Right lung (tissue), 5 donors: ENCODE measurements around the gene STK32C. TPM values are rescaled to one million over a fixed set of nuclear protein-coding genes. Genes with fewer than 3 reads are reported as not detected.

ENCODE experiments used
- DNase-seq, 2 donors: peaks; one replicate each; pipeline ENCODE4 v3.0.0-alpha.2; 2013
- polyA plus RNA-seq, 5 donors: library from polyadenylated mRNA; unstranded; fragments of 120-200 nt; gene quantifications; one replicate each; pipeline versions ENCODE4 v1.2.1 to v1.2.3, GENCODE V29; 2013; ENCODE audit warnings: inconsistent platforms in 1 of 5, low replicate concordance in 1 of 5; ENCODE audit not compliant: insufficient read length in 5 of 5, insufficient read depth in 1 of 5

The STK32C gene
- polyA plus RNA-seq, 5 donors = 8.6 to 14.1 (median 10.5) TPM

- DNase-seq = peak; percentile 26 to 33
These were observed 121.9 kb downstream of the STK32C start for GRCh38 chr10:132185601-132186487.

- no peak for DNase-seq
These were observed 122.7 kb downstream of the STK32C start for GRCh38 chr10:132184816-132185593.

DNA sequence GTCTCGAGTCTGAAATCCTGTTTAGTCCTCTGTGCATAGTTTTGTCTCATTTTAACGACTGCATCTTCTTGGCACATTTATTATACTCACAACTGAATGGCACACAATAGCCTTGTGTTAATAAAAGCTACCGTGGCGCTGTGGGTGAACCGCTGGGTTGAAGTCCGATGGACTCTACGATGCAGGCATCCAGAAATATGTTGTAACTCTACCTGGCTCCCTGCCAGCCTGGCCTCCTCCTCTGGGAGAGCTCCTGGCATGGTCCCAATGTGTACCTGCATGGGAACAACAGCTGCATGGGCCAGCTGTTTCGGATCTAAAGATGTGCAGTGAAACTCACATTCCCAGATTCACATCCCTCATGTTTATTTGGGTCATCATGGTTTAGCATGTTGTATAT lies 124.7 kb downstream of the STK32C start:
- no peak for DNase-seq

GRCh38 chr10:132182591-132182990 lies 125.2 kb downstream of the STK32C start:
- DNase-seq = no peak

GRCh38 chr10:132181691-132182425 lies 125.9 kb downstream of the STK32C start:
- no peak for DNase-seq

- no peak for DNase-seq
These were observed 127.0 kb downstream of the STK32C start for GRCh38 chr10:132180736-132181135.

DNA sequence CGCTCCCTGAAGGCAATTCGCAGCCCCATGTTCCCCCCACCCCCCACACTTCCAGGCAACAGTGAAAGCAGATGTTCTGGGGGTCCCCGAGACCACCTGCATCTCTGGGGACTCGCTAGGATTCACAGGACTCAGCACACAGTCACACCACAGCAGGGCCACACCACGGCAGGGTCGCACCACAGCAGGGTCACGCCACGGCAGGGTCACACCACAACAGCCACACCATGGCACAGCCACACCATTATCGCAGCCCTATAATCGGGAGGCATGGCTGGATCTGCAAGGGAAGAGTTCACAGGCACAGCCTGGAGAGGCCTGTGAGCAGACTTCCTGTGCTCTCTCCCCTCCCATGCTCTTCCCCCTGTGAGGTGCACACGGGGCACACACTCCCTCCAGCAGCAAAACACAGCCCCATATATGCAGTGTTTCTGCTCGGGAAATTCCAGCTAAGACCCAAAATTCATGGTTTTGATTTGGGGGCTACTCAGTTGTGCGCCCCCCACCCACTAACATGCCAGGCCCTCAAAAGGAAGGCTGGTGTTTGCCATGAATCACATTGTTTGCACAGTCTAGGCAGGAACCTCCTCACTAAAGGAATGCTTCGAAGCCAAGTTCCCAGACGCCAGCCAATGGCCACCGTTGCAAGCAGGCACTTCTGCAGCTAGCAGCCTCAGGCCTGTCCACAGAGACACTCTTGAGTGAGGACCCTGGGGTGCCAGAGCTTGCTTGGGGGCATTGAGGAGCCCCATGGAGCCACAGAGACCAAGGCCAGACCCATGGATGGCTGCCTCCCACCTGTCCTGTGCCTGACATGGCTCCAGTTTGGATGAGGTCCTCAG lies 128.0 kb downstream of the STK32C start:
- DNase-seq = no peak

GRCh38 chr10:132178672-132179545 lies 128.8 kb downstream of the STK32C start:
- no peak for DNase-seq

DNA sequence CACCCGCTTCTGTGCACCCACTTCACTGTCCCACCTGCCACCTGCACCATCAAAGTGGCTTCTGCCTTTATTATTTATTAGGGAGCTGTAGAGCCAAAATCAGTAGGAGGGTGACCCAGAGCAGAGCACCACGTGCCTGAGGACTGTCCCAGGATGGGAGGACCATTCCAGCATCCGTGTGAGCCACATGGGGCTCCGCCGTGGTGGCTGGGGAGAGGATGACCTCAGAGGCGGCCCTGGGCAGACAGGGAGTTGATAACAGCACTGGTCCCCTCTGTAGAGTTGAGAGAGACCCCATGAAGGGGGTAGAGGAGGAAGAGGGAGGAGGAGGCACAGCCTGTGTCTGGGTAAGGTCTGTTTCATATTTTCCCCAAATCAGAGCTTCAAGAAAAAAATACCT lies 129.7 kb downstream of the STK32C start:
- no peak for DNase-seq

- no peak for DNase-seq
These were observed 130.9 kb downstream of the STK32C start for GRCh38 chr10:132176623-132177500.

DNA sequence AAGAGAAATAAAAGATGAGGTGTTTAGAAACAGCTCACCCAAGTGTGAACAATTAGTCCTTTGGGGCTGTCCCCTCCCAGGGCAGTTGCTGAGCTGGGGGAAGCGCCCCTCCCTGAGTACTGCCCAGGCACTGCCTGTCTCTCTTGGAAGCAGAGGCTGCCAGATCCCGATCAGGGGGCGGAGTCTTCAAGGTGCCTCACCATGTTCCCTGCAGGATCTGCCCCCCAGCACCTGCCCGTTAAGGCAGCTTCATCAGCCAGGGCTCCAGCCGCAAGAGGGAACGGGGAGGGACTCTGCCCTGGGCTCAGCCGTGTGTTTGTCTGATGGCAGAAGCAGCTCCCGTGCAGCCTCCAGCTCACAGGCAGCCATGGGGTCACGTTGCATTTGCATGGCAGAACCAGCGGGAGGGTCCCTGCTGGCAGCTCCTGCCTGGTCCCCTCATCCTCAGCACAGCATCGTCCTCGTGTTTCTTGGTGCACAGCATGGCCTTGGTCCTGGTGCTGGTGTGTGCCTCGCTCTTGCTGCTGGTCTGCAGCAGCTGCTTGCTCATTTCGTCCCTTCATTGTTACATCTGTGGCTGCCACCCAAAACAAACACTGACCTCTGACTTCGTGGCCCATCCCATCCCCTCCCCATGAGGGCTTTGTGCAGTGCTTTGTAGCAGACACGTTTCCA lies 131.7 kb downstream of the STK32C start:
- DNase-seq = no peak

DNA sequence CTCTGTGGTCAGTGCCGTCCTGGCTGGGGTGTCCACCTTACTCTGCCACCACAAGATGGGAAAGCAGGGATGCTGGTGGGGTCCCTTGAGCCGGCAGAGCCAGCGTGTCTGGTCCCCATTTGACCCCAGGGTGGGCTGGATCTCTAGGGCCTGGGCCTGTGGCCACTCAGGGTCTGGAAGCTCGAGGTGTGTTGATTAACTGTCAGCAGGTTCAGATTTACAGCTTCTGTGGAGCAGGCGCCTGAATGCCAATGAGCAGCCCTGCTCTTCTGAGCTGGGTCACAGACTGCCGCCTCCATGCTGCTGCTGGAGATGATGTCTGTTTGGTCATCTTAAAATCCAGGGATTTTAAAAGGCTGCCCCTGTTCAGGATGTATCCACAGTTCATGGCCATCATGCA lies 132.3 kb downstream of the STK32C start:
- no peak for DNase-seq

GRCh38 chr10:132174237-132174636 lies 133.5 kb downstream of the STK32C start:
- DNase-seq = no peak

DNA sequence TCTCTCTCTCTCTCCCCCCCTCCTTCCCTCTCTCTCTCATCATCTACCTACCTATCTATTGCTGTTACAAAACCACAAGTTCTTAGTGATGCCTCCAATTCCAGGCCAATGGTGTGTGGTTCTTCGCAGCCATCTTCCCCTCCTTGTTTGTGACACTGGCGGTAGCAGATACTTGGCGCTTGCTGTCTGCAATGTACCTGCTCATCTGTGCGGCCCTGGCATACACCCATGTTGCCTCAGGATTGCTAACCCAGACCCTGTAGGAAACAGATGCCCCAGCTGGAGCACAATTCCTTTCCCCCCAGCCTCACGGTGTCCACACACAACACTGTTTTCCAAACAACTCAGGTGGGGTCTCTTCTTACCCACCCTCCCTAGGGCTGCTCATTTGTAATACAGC lies 134.6 kb downstream of the STK32C start:
- no peak for DNase-seq

DNA sequence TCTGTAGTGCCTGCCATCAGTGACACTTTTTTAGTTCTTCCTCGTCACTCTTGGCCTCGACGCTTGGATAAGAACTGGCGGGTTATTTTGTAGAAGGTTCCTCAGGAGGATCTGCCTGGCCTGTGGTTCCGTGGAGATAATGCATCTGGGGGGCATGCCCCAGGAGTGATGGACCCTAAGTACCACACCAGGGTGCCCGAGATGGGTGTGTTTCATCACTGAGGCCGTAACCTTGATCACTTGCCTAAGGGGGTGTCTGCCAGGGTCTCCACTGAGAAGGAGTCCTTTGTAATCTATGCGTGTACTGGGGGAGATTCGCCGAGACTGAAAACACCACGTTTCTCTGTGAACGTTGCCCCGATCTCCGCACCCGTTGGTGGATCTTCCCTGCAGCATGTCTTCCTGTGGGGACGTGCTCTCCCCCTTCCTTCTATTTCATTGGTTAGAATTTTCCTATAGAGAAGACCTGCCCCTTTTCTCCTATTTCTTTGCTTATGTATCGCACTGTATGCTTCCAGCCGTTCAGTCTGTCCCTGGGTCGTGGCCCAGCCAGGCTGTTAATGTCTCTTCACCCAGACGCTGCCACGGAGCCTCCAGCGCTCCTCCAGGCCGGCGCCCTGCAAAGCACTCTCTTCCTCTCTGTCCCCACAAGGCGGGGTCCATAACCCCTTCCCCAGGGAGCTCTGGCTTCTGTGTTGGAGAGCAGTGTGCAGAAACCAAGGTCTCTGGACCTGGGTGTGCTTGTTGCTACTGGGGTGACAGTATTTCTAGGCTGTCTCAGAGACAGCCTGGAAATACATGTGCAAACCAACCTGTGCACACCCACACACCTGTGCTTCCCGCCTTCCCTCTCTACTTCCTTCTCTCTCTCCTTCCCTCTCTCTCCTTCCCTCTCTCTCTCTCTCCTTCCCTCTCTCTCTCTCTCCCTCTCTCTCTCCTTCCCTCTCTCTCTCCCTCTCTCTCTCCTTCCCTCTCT lies 135.4 kb downstream of the STK32C start:
- no peak for DNase-seq

GRCh38 chr10:132170561-132171361 lies 137.0 kb downstream of the STK32C start:
- no peak for DNase-seq
